HG02678 (cell line): ENCODE results near the gene LEAP2.

Experiments
- ATAC-seq: cut with Tn5 transposase; IDR thresholded peaks from one replicate; pipeline ENCODE4 v1.9.1; 2021; ENCODE audit warnings: mild to moderate bottlenecking, moderate library complexity; ENCODE audit not compliant: unreplicated experiment

The LEAP2 gene

DNA sequence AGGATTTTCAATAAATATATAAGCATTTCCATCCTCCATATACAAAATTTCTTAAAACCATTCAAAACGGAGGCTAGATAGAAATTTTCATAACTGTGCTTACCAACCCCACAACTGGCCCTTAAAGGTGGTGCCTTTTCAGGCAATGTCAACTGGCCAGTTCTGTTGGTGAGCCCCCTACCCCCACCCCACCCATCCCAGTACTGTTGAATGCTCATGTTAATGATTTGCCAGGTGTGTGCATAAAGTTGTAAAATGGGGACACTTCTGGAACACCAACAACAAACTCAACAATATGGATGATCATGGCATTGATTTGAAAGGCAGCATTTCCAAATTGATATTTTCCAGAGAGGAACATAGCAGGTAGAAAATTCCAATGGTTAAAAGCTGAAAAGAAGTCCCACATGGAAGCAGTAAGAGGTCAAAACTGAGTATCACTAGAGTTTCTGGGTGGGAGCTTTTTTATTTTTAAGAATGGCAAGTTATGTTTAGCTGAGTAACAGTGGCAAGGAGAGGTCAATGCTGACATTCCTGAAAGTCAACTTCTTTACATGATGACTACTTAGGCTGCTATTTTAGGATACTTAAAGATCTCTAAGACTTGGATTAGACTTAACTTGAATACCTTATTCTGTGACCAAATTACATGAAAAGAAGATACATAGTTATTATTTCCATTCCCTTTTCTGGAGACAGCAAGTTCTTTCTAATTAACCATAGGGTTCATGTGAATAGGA is 2.7 kb downstream of the LEAP2 start:
- ATAC-seq: no peak

DNA sequence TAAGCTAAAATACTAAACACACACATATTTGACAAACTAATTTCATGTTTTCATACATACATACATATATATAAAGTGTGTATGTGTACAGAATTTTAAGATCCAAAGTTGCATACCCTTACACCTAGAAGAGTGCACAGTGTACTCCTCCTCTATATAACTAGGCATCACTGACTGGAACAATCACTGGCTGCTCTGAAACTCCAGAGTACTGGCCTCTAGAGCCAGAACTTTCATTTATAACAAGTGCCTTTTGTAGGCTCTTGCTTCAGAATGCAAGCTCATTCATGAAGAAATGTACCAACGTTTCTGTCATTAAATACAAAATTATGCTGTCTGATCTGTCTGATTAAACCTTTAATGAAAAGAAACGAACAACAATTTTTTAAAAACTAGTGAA is 4.0 kb downstream of the LEAP2 start:
- ATAC-seq: no peak

DNA sequence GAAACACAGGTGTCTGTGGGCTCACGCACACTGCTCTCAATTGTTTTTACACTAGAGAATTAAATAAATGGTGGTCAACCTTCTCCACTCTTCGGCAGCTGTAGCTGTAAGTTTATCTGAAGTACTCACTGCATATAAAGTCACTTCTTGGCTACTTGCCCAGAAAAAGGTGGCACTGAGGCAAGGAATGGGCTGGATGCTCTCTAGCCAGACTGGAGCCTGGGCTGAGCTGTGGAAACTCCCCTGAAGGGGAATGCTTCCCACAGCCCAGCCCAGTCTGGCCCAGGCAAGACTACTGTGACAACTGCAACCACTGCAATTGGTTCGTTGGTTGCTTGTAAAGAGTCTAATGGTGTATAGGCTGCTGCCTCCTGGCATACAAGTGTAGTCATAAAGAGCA is 4.5 kb downstream of the LEAP2 start:
- ATAC-seq: no peak

DNA sequence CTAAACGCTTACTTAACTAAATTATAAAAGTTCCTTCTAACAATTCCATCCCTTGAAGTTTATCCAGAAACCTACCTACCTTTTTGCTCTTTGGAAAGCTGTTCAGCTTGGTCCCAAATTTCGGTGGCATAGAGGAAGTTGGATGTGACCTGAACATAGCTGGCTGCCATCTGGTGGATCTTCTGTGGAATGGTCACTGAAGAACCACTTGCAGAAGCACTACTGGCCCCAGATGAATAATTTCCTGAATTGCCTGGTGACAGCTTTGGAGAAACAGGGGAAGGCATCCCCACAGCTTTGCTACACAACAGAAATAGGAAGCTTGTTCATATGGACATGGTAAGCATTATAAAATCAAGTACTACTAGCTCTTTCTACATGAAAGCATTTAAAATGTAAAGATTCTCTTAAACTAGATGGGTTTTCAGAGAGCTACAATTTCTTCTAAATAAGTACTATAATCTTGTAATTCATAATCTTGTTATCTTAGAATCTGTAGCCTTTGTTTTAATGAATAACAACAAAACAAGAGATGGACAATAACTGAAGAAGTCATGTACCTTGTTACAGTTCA is 9.9 kb downstream of the LEAP2 start:
- no peak for ATAC-seq

DNA sequence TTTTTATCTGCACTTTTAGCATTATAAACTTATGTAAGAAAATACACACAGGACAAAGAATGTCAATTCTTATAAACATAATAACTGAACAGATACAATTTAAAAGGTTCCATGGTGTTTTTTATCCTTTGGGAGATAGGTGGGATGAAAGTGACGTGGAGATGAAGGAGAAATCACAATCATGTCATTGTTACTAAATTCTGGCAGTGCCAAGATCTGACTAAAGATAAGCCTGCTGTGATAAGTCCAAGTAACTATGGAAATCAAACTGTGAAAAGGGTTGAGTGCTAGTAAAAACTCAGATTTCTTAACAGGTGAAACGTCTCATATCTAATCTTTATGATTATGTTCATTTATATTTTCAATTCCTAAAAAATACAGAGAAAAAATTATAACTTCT is 11.1 kb downstream of the LEAP2 start:
- ATAC-seq: no peak

DNA sequence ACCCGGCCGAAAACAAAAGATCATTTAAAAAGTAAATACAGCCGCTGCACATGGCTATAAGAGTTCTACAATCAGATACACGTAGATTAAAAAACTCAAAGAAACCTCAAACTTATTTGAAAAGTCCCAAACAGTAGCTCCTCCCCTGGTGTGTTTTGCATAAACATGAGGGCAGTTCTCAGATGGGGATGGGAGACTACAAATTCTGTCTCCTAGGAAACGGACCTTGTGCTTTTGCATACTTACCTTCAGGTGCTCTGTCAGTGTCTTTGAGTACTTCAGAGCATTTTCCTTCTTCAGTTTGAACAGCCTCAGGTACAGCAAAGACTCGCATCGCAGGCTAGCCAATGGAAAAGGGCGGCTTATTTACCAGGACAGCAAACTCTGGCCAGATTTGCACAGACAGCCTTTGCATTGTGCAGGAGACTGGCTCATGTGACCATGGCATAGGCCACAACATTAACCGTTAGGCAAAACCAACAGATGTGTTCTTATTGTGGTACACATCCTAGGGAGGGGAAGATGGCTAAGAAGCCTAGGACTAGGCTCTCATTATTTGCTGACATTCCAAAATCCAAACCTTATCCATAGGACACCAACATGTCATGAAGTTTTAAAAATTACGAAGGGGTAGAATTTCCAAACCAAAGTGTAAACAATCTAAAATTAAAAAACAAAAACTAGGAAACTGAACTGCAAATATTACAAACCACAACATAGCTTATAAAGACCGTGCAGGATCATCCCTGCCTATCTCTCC is 12.8 kb downstream of the LEAP2 start:
- no peak for ATAC-seq

DNA sequence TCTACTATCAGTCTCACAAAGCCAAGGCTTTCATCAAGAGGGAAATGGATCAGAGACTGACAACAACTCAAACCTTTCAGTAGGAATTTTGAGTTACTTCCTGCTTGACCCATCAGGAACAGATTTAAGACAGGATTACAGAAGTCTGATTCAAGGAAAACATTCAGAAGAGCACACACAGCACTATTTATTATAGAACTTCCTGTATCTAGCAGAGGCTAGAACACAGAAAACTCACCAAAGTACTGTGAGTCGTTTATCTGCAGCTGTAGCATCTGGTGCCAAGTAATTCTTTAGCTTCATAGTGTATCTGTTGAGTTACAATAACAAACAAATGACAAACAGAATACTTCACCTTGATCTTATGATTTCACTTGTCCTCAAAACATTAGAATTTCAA is 13.8 kb downstream of the LEAP2 start:
- ATAC-seq: no peak

DNA sequence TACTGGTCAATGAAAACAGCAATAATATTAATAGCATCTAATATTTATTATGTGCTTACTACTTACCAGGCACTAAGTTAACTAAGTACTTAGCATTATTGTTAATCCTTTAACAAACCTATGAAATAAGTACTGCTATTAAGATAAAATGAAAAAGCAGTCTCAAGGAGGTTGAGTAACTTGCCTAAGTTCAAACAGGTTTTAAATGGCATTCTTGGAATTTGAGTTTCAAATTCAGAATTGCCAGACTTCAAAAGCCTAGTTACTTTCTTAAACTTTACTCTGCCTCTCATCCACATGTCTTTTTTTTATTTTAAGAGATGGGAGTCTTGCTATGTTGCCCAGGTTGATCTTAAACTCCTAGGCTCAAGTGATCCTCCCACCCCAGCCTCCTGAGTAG is 16.0 kb downstream of the LEAP2 start:
- ATAC-seq: no peak

DNA sequence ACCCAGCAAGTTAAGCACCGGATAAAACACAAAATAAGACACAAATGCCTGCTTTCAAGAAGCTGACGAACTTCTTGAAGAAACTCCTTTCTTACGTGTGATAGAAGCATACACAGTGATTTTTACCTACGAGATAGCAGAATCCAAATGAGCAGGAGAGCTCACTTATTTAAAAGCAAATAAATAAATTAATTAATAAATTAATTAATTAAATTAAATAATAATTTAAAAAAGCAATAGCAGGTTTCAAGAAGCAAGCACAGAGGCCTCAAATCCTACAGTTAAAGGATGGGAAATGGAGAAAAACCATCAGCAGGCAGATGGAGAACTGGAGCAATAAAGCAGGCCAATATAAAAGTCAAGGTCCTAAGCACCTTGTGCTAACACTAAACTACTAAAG is 17.3 kb downstream of the LEAP2 start:
- no peak for ATAC-seq

DNA sequence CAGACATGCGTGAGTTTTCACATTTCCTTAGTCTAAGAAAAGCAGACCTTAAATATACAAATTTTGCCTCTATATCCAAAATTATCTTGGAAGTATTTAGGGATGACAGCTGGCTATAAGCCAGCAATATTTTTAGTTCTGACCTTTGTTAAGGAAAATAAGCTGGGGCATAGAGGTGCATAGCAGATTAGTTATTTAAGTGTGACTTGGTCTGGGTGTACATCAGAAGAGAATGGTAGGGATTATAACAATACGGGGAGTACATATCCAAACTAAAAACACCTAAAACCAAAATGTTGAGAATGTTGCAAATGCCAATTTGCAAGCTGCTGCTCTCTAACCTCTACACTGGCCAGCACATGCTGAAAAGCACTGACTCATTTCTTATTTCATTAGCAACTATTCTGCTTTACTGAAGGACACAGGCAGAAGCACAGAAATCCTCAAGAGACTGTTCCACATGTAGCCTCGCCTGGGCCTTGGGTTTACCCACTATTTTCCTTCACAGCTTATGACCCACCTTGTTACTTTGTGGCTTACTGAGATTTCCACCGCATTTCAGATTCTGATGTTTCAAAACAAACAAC is 22.3 kb downstream of the LEAP2 start:
- no peak for ATAC-seq

DNA sequence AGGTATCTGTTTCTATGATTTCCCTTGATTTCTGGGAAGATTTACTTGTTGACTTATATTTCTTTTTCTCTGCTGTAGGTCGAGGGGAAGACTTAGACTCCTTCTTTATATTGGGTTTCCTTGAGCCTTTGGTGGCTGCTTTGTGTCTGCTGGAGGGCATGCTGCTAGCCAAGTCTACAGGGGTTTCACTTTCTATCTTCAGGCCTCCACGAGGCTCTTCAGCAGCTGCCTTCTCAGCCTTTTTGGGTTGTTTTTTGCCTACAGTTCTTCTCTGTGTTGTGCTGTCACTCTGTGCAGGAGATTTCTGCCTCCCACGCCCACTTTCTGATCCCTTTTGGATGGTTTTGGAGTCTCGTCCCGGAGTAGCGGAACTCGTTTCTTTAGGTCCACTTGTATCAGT is 23.2 kb downstream of the LEAP2 start:
- no peak for ATAC-seq

DNA sequence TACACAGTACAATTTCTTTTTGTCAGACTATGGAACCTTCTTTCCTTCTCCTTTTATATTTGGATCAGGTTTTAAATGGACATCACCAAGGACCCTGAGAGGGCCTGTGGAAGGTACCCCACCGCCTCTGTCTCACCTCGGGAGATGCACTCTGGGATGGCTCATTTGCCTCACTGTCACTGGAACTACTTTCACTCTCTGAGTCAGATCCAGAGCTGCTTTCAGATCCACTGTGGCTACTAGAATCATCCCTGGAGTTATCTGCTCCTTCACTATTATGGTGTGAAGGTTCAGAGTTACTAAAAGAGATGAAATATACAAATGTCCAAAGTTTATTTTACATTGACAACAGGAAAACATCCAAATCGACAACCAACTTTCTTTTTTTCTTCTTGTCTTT is 24.6 kb downstream of the LEAP2 start:
- no peak for ATAC-seq

DNA sequence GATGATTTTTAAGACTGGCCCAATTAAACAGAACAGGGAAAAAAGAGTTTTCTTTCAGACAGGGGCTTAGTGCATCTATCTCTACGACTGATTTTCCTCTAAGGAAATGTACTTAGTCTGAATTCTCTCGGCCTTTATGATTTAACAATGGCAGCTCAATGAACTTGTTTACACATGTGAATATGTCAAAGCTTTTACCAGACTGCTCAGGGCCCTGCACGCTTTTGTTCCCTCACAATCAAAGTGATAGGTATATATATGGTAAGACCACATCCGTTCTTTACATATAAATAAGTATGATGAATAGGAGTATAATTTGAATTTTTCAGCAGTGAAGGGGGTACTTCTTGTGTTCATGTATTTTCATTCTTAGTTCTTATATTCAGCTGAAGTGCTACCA is 27.6 kb downstream of the LEAP2 start:
- no peak for ATAC-seq

DNA sequence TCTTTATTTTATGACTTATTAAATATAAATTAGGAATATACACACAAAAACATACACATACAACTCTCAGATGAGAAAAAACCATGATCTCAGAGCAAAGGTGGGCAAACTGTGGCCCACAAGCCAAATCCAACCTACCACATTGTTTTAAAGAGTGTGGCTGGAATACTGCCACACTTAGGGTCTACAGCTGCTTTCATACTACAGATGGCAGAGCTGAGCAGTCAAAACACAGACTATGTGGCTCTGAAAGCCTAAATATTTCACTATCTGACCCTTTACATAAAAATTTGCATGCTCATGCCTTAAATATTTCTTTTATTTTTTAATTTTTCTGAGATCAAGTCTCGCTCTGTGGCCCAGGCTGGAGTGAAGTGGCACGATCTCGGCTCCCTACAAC is 28.3 kb downstream of the LEAP2 start:
- ATAC-seq: no peak

DNA sequence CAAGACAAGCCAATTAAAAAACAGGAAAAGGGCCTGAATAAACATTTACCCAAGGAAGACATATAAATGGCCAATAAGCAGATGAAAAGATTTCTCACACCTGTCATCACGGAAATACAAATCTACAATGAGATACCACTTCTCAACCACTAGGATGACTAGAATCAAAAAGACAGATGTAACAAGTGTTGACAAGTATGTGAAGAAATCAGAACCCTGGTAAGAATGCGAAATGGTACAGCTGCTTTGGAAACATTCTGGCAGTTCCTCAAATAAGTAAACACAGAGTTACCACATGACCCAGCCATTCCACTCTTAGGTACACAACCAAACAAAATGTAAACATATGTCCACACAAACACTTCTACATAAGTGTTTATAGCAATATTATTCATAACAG is 32.5 kb downstream of the LEAP2 start:
- no peak for ATAC-seq

DNA sequence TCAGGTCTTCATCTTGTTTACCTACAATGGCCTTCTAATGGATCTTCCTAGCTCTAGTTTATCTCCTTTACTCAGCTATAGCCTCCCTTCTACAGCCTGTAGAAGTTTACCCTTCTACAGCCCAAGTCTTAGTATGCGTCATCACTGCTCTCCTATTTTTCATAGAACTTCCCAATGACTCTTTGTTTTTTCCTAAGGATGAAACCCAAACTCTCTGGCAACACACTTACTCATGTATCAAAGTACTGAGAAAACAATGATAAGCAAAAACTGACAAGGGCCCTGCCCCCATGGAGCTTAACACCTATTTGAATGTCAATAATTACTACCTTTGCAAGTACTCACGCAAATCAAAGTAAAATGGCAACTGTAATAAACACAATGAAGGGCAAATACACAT is 33.7 kb downstream of the LEAP2 start:
- ATAC-seq: no peak

DNA sequence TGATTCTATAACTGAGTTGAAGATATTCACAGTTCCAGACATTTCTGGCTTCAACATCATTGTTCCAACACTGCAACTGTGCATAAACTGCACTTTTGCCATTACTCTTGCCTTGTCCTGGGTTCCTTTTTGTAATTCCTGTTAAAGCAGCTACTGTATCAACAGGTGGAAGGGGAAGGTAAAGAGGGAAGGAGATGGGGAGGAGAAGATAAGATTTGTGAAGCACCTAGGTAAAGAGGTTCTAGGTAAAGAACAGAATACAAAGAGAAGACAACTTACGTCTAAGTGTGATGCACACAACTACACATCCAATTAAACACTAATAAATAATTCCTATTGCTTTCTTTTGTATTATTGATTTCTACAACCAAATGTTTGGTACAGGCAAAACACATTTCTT is 36.2 kb downstream of the LEAP2 start:
- no peak for ATAC-seq

DNA sequence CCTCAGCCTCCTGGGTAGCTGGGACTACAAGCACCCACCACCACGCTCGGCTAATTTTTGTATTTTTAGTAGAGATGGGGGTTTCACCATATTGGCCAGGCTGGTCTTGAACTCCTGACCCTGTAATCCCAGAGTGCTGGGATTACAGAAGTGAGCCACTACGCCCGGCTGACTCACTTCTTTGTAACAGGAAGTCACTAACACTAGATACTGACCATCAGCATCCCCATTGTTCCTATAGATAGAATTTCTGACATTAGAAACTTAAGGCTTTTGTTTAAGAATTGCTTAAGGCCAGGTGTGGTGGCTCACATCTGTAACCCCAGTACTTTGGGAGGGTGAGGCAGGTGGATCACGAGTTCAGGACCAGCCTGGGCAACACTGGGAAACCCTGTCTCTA is 42.2 kb downstream of the LEAP2 start:
- ATAC-seq: no peak

DNA sequence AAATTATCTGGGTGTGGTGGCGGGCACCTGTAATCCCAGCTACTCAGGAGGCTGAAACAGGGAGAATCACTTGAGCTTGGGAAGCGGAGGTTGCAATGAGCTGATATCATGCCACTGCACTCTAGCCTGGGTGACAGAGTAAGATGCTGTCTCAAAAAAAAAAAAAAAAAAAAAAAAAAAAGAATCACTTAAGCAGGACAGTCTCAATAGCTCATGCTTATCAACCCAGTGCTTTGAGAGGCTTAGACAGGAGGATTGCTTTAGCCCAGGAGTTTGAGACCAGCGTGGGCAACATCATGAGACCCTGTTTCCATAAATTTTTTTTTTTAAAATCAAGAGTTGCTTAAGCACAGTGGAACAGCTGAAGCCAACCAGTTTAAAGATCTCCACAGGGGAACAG is 42.6 kb downstream of the LEAP2 start:
- no peak for ATAC-seq
